HUES6 (cell line): ENCODE measurements around the gene KLHL12.

ENCODE experiments used
- H3K27ac ChIP-seq: 2 replicates; pipeline ENCODE4 v1.7.0; 2013; ENCODE audit warnings: low read depth, mild to moderate bottlenecking, low read length, inconsistent platforms
- H3K27me3 ChIP-seq: 2 replicates; pipeline ENCODE4 v1.6.1; 2013; ENCODE audit warnings: low read length; ENCODE audit not compliant: control insufficient read depth, insufficient read depth
- H3K36me3 ChIP-seq: 2 replicates; pipeline ENCODE4 v1.6.1; 2013; ENCODE audit warnings: low read length; ENCODE audit not compliant: control insufficient read depth, insufficient read depth
- H3K4me1 ChIP-seq: 2 replicates; pipeline ENCODE4 v1.6.1; 2013; ENCODE audit warnings: low read length; ENCODE audit not compliant: control insufficient read depth, insufficient read depth
- H3K4me3 ChIP-seq: 2 replicates; pipeline ENCODE4 v1.5.1; 2013; ENCODE audit warnings: low read depth, low read length
- H3K9ac ChIP-seq: one replicate; pipeline ENCODE4 v1.6.1; 2013; ENCODE audit warnings: mild to moderate bottlenecking, low read length
- H3K9me3 ChIP-seq: 2 replicates; pipeline ENCODE4 v1.6.1; 2013; ENCODE audit warnings: low read depth, low read length; ENCODE audit not compliant: control insufficient read depth, insufficient read depth

Gene KLHL12

DNA sequence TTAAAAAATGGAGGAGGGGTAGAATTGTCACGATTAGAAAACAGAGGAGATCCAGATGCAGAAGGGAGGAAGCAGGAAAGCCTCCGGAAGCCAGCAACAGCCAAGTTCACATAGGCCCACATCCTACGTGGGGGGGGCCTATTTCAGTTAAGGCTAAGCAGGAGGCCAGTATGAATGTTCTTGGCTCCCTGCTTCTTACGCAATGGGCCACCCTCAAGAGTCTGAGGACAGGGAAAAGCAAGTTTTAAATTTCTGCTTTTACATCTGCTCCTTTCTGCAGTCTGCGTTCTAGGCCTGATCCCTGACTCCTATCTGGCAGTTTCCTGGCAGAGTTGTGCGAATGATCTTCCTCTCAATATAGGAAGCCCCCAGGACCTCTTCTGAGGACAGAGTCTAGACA is 68.7 kb downstream of the KLHL12 start:
- Histone ChIP-seq H3K9me3 (no peaks in the 10 kb centered on the region), H3K9ac (no peak overlapping the region), H3K4me1 (no peaks in the 10 kb centered on the region)

DNA sequence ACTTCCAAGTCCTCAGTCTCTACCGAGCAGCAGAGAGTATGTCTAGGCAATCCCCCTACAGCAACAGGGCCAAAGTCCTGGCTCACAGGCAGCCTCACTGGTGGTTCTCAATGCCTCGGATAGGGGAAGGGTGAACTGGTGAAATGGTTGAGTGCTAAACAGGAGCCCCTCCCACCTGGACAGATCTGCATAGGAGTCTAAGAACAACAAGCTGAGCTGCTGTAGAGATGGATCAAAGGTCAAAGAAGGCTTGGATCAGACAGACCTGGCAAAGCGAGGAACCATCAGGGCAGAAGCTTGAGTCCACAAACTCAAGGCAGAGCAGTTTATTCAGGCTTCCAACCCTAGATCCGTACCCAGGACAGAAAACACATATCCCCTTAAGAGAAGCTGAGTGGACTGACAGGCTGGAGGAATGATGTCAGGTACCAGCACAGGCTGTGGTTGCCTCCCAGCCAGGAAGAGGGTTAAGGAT is 69.9 kb downstream of the KLHL12 start:
- Histone ChIP-seq H3K4me3 (no peak overlapping the region), H3K9ac (no peak overlapping the region), H3K36me3 (peaks cover 43% of the 10 kb centered on the region), H3K4me1 (no peaks in the 10 kb centered on the region), H3K27ac (no peak overlapping the region), H3K27me3 (no peaks in the 10 kb centered on the region), H3K9me3 (no peaks in the 10 kb centered on the region)

More for the DNA sequence above, 68.7 kb downstream of the KLHL12 start:
- no peak overlapping the region for H3K4me3 ChIP-seq
- no peak overlapping the region for H3K27ac ChIP-seq
- no peaks in the 10 kb centered on the region for H3K27me3 ChIP-seq
- peaks cover 43% of the 10 kb centered on the region for H3K36me3 ChIP-seq

DNA sequence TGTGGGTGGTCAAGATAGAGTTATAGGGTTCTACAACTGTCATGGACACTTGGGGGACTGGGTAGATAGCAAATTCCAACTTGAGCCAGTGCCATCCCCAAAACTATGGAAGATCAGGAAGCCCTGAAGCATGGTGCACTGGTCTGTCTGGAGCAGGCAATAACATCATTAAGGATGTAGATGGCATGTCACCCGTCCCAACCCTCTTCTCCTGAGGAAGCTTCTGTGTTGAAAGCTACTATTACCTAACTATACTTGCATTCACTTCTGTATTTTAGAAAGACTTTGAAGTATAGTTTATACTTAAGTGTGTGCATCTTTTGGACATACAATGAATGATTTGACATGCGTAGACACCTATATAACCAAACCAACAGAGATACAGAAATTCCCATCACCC is 71.0 kb downstream of the KLHL12 start:
- Histone ChIP-seq H3K4me1 (no peaks in the 10 kb centered on the region), H3K27me3 (no peaks in the 10 kb centered on the region), H3K9me3 (no peaks in the 10 kb centered on the region), H3K36me3 (peaks cover 48% of the 10 kb centered on the region), H3K9ac (no peak overlapping the region), H3K4me3 (no peak overlapping the region), H3K27ac (no peak overlapping the region)

DNA sequence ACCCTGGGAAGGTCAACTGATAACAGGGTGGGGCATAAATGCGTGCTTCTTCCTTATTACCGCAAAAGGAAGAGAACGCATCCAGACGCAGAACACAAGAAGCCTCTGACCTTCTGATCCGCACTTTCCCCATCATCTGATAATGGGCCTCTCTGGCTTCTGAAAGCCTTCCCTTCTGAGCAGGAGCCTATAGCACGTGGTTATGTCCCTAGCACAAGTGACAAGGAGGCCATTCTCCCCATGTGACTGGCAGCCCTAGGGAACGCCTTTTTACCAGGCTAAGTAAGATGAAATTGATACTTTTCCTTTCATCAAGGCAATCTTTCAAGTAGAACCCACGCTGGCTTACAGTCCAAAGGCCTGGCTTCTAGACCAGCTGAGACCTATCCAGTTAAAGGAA is 72.2 kb downstream of the KLHL12 start:
- Histone ChIP-seq H3K36me3 (peaks cover 54% of the 10 kb centered on the region), H3K9ac (no peak overlapping the region), H3K27me3 (no peaks in the 10 kb centered on the region), H3K4me1 (no peaks in the 10 kb centered on the region), H3K27ac (no peak overlapping the region), H3K9me3 (no peaks in the 10 kb centered on the region), H3K4me3 (no peak overlapping the region)

DNA sequence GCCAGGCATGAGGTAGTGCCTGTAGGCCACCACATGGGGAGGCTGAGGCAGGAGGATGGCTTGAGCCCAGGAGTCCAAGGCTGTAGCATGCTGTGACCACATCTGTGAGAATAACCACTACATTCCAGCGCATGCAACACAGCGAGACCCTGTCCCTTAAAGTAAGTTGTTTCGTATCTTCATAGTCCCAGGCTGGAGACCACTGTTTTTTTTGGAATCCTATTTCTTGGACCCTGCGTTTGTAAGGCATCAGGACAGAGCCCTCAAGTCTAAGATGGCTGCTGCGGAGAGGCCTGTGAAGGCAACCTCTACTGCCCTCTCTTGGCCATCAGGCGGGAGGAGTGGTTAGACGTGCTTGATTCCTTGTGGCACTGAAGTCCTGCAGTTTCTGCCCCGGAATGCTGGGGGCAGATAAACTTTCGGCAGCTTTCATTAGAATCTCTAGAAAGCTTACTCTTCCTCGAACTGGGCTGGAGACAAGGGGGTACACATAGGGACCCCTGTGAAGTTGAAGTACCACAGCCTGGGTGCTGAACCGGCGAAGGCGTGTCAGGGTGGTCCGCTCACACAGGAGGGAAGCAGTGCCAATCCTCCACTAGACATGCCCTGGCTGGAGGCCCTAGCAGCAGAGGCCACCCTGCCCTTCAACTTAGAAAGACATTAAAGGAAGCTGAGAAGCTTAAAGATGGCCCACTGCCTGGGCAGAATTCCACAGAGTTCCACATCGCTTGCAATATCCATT is 74.7 kb downstream of the KLHL12 start:
- H3K9ac ChIP-seq: no peak overlapping the region
- H3K9me3 ChIP-seq: no peaks in the 10 kb centered on the region
- H3K4me3 ChIP-seq: no peak overlapping the region
- no peak overlapping the region for H3K27ac ChIP-seq
- no peaks in the 10 kb centered on the region for H3K4me1 ChIP-seq
- peaks cover 36% of the 10 kb centered on the region for H3K36me3 ChIP-seq
- H3K27me3 ChIP-seq: no peaks in the 10 kb centered on the region

DNA sequence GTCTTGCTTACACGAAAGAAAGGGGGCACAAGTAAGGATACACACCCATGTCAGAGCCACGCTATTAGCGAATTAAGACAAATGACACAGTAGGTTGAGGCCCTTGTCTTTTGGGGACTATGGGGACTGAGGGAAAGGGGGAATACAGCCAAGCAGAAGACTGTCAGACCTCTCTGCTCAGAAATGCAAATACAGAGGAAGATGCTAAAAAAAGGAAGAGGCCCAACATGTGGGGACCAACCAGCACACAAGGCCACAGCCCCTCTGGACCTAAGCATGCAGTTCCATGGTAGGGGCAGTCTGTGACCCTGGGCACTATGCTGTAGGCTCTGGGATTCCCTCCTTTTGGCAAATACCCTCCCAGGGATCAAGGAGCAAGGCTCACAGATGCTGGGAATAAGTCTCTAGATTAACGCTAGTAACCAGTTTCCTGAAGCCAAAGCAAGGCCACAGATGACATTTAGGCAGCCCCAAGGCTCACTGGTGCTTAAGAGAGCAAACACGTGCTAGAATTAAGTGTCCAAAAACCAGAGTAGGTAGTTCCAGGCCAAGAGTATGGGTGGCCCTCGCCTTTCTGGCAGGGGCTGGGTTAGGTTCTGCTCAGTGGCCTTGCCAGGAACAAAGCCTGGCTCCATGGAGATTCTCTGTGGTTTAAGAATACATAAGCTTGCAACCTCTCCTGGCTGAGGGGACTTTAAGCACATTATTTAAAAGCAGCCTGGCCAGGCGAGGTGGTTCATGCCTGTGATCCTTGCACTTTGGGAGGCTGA is 76.3 kb downstream of the KLHL12 start:
- Histone ChIP-seq H3K36me3 (peaks cover 21% of the 10 kb centered on the region), H3K4me1 (no peaks in the 10 kb centered on the region), H3K27ac (no peak overlapping the region)

DNA sequence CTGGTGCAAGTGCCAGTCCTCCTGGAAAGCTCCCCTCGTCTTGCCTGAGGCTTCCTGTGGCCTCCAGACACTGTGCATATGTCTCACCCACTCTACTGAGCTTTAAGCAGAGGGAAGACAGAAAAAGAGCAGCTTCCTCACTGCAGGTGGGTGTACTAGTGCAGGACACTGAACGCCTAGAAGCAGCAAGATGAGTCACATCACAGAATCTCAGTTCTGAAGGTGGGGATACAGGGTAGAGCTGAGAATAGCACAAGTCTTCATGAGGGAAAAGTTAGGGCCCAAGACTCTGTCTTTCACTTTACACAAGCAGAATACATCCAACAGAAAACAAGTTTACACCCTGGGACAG is 78.9 kb downstream of the KLHL12 start:
- no peak overlapping the region for H3K9ac ChIP-seq
- no peak overlapping the region for H3K27ac ChIP-seq
- peaks cover 11% of the 10 kb centered on the region for H3K36me3 ChIP-seq
- H3K27me3 ChIP-seq: no peaks in the 10 kb centered on the region
- no peaks in the 10 kb centered on the region for H3K4me1 ChIP-seq
- no peak overlapping the region for H3K4me3 ChIP-seq
- H3K9me3 ChIP-seq: no peaks in the 10 kb centered on the region

More for the DNA sequence above, 76.3 kb downstream of the KLHL12 start:
- H3K27me3 ChIP-seq: no peaks in the 10 kb centered on the region
- no peak overlapping the region for H3K9ac ChIP-seq
- no peaks in the 10 kb centered on the region for H3K9me3 ChIP-seq
- H3K4me3 ChIP-seq: no peak overlapping the region

DNA sequence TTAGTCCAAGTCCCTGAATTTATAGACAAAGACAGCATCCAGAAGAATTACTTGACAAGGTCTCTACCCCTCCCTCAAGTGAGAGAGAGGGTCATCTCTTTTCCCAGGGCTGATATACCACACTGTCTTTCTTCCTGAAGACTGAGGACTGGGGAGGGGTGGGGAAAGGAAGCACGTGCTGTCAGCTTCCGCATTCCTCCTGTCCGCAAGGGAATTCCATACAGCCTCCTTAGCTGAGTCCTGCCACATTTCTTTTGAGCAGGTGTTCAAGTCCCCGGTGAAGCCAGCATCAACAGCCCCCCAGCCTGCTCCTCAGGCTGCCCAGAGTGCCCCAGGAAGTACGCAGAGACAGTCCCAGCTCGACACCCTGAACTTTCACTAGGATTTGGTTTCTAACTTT is 82.1 kb downstream of the KLHL12 start:
- Histone ChIP-seq H3K9me3 (no peaks in the 10 kb centered on the region), H3K9ac (no peak overlapping the region), H3K36me3 (no peaks in the 10 kb centered on the region), H3K27ac (no peak overlapping the region), H3K4me3 (no peak overlapping the region), H3K27me3 (no peaks in the 10 kb centered on the region), H3K4me1 (no peaks in the 10 kb centered on the region)

DNA sequence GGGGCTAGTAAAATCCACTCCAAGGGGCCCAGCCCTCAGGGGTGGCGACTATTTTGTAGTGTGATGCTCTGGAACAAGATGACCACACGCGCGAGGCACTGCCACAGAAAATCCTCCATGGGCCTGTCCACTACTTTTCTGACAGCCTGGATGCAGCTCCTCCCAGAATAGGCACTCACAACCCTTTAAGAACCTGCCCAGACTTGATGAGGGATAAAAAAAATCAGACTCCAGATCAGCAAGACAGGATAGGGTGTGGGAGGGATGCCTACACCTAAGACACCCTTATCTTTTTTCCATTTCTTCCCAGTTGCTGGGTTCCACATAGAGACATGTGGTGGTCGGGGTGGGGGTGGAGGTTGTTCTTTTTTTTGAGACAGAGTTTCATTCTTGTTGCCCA is 82.8 kb downstream of the KLHL12 start:
- no peak overlapping the region for H3K9ac ChIP-seq
- no peaks in the 10 kb centered on the region for H3K27me3 ChIP-seq
- no peak overlapping the region for H3K27ac ChIP-seq
- H3K4me1 ChIP-seq: no peaks in the 10 kb centered on the region
- no peak overlapping the region for H3K4me3 ChIP-seq
- no peaks in the 10 kb centered on the region for H3K36me3 ChIP-seq
- no peaks in the 10 kb centered on the region for H3K9me3 ChIP-seq

DNA sequence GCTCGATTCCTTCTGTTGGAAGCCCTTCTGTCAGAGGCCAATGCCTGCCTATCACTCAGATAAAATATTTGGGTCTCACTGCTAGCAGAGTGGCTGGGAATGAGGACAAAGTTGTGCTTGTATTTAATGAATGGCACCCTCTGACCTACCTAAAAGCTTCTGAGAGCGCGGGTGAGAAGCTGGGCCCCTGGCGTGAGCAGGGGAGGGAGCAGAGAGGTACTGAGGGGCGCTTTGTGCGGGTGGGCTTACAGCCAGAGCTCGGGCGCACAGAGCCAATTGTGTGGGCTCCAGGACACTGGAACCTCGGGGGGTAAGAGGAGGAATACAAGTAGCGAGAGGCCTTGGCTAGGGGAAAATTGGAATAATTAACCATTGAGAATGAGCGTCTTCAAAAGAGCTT is 84.0 kb downstream of the KLHL12 start:
- no peak overlapping the region for H3K4me3 ChIP-seq
- H3K27ac ChIP-seq: no peak overlapping the region
- no peaks in the 10 kb centered on the region for H3K9me3 ChIP-seq

More for the DNA sequence above, 84.0 kb downstream of the KLHL12 start:
- Histone ChIP-seq H3K9ac (no peak overlapping the region), H3K27me3 (no peaks in the 10 kb centered on the region), H3K36me3 (no peaks in the 10 kb centered on the region), H3K4me1 (no peaks in the 10 kb centered on the region)
